Esophagus squamous epithelium (tissue), 4 donors: Measurements from ENCODE around the gene RAPGEF1.

ENCODE experiments used
- CTCF ChIP-seq, 6 experiments: fragments of 450-650 bp in 4 of 6; fragments of 200-600 bp in 2 of 6; sonication (generic) in 2 of 6; IDR thresholded peaks; one replicate each; pipeline ENCODE4 v1.5.1; 2016 to 2019; ENCODE audit warnings: antibody characterized with exemption in 6 of 6, mild to moderate bottlenecking in 4 of 6, moderate library complexity in 4 of 6
- POLR2A ChIP-seq, 4 donors: fragments of 450-650 bp; IDR thresholded peaks; one replicate each; pipeline ENCODE4 v1.6.1; 2017; ENCODE audit warnings: antibody characterized with exemption in 4 of 4, mild to moderate bottlenecking in 4 of 4, moderate library complexity in 3 of 4

GRCh38 chr9:131678499-131679111, 61.3 kb downstream of the RAPGEF1 start:
- peak in 2 of 6 experiments; percentile 9 to 24 for TF ChIP-seq CTCF (IDR thresholded peaks at IDR 0.05)
- TF ChIP-seq POLR2A (IDR thresholded peaks at IDR 0.05), result peak in 2 of 4 donors; percentile 40 to 76
